Neutrophil (primary cell): Measurements from ENCODE around the gene DDAH2.

ENCODE experiments used
- H3K27ac ChIP-seq: fragments of 200-600 bp; sonication (generic); 2 replicates; pipeline ENCODE4 v1.5.1; 2016; ENCODE audit warnings: mild to moderate bottlenecking, moderate library complexity
- H3K27me3 ChIP-seq: fragments of 200-600 bp; sonication (generic); 2 replicates; pipeline ENCODE4 v1.6.0; 2016; ENCODE audit warnings: mild to moderate bottlenecking
- H3K36me3 ChIP-seq: fragments of 200-600 bp; sonication (generic); 2 replicates; pipeline ENCODE4 v1.5.1; 2017
- H3K4me1 ChIP-seq, 2 experiments: fragments of 200-600 bp in 1 of 2; sonication (generic) in 1 of 2; 1 replicate in 1 of 2; 2 replicates in 1 of 2; pipeline versions ENCODE4 v1.5.1 to v1.6.1; 2013 to 2016; ENCODE audit warnings: low read depth in 1 of 2, low read length in 1 of 2, mild to moderate bottlenecking in 1 of 2, moderate library complexity in 1 of 2; ENCODE audit not compliant: control insufficient read depth in 1 of 2, insufficient read depth in 1 of 2
- H3K4me3 ChIP-seq, 2 experiments: fragments of 200-600 bp in 1 of 2; sonication (generic) in 1 of 2; 1 replicate in 1 of 2; 2 replicates in 1 of 2; pipeline ENCODE4 v1.5.1; 2013 to 2016; ENCODE audit warnings: low read depth in 1 of 2, low read length in 1 of 2, mild to moderate bottlenecking in 1 of 2, moderate library complexity in 1 of 2
- H3K9me3 ChIP-seq: fragments of 200-600 bp; sonication (generic); 2 replicates; pipeline ENCODE4 v1.5.1; 2016
- TF ChIP-seq, protein P1 (sequence below): fragments of 200-600 bp; sonication (generic); IDR thresholded peaks from 2 replicates; pipeline ENCODE4 v1.5.1; 2016; ENCODE audit warnings: antibody characterized with exemption

DDAH2 gene

DNA sequence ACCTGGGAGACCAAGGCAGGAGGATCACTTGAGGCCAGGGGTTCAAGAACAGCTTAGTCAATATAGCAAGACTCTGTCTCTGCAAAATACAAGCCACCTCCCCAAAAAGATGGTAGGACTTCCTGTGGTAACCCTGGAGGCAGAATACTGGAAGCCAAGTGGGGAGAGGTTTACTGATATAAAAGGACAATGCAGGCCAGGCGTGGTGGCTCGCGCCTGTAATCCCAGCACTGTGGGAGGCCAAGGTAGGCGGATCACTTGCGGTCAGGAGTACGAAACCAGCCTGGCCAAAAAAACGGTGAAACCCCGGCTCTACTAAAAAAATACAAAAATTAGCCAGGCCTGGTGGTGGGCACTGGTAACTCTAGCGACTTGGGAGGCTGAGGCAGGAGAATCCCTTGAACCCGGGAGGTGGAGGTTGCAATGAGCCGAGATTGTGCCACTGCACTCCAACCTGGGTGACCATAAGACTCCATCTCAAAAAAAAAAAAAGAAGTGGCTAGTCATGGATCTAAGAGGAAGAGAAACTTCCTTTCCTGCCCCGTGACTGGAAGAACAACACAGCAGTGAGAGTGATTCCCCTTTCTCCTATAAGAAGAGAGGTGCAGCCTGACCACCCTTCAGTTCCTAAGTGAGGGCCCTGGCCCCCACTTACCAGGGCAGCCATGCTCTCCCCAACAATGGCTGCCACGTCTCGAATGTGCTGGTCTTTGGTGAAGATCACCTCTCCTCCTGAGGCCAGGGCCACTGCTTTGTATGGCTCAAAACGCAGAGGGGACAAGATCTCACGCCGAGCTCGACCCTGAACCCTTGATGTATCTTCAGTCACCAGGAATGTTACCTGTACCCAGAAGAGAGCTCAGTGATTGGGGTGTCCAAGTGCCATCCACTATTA is 39.5 kb upstream of the DDAH2 start:
- H3K27ac ChIP-seq: peak overlapping the region; percentile 80

DNA sequence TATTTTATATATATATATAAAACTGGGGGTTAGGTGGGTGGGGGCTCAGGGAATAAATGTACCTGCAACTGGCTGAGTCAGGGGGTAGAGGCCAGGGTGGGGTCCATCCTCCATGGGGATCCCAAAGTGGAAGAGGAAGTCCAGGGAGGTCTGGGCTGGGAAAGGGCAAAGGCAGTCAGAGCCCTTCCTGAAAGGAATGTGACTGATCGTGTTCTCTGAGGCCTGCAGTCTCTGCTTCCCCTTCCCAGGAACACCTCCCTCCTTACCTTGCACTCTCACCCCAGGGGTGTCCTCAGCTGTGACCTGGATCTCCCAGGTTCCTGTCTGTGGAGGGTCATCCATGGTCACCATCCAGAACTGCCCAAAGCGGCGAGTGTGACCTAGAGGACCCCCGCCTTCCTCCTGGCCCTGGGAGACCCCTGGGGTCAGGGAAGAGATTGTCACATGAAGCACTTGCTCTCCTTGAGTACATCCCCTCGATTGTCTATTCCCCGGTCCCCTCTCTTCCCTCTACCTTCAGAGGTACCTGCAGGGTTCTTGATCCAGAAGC is 38.1 kb upstream of the DDAH2 start:
- peaks cover 26 to 27% of the 10 kb centered on the region in 2 experiments for H3K4me1 ChIP-seq
- H3K27ac ChIP-seq: peak overlapping the region; percentile 26
- H3K27me3 ChIP-seq: no peaks in the 10 kb centered on the region
- no peaks in the 10 kb centered on the region for H3K36me3 ChIP-seq
- H3K4me3 ChIP-seq: no peak overlapping the region
- H3K9me3 ChIP-seq: no peaks in the 10 kb centered on the region
- TF ChIP-seq, protein P1, sequence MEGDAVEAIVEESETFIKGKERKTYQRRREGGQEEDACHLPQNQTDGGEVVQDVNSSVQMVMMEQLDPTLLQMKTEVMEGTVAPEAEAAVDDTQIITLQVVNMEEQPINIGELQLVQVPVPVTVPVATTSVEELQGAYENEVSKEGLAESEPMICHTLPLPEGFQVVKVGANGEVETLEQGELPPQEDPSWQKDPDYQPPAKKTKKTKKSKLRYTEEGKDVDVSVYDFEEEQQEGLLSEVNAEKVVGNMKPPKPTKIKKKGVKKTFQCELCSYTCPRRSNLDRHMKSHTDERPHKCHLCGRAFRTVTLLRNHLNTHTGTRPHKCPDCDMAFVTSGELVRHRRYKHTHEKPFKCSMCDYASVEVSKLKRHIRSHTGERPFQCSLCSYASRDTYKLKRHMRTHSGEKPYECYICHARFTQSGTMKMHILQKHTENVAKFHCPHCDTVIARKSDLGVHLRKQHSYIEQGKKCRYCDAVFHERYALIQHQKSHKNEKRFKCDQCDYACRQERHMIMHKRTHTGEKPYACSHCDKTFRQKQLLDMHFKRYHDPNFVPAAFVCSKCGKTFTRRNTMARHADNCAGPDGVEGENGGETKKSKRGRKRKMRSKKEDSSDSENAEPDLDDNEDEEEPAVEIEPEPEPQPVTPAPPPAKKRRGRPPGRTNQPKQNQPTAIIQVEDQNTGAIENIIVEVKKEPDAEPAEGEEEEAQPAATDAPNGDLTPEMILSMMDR: no peak

More for the DNA sequence above, 39.5 kb upstream of the DDAH2 start:
- Histone ChIP-seq H3K4me3 (peak overlapping the region in 1 of 2 experiments; percentile 30), H3K27me3 (no peaks in the 10 kb centered on the region), H3K4me1 (peaks cover 26 to 27% of the 10 kb centered on the region in 2 experiments), H3K36me3 (no peaks in the 10 kb centered on the region), H3K9me3 (no peaks in the 10 kb centered on the region)
- TF ChIP-seq, protein P1: no peak

DNA sequence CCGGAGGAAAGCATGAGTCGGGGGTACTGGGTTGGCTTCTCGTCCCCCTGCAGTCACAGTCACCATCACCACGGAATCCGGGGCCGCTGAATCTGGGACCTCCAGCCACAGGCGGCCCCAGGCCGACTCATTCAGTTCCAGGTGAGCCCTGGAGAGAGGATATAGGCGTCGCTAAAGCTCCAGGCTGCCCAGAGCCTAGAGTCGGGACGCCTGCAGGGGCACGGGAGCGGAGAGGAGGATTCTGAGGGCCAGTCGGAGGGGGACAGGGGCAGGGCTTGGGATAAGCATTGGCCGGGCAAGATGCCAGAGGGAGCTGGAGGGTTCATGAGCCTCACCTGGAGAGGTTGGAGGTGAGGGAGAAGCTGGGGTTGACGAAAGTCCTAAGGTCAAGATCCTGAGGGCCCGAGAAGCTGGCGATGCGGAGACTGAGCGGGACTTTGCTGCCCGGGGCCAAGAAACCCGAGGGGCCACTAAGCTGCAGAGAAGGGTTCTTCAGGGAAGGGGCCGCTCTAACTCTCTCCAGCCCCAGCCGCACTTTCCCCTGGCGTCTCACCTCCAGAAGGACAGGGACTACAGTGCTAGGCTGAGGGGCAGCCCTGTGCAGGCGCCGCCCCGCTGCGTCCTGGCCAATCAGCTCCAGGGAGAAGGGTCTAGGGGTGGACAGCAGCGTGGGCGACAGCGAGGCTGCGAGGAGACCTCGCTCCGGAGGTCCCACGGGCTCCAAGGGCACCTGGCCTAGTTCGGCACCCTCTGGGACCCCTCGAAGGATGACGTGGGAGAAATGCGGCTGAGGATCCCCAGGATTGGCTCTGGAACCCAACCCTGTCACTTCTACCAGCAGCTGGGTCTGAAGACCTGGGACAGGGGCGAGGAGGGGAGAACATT is 37.1 kb upstream of the DDAH2 start:
- H3K4me3 ChIP-seq: no peak overlapping the region
- no peaks in the 10 kb centered on the region for H3K9me3 ChIP-seq
- H3K27me3 ChIP-seq: no peaks in the 10 kb centered on the region
- no peak overlapping the region for H3K27ac ChIP-seq
- H3K4me1 ChIP-seq: peaks cover 26 to 27% of the 10 kb centered on the region in 2 experiments
- peaks cover 8% of the 10 kb centered on the region for H3K36me3 ChIP-seq
- TF ChIP-seq, protein P1: no peak

DNA sequence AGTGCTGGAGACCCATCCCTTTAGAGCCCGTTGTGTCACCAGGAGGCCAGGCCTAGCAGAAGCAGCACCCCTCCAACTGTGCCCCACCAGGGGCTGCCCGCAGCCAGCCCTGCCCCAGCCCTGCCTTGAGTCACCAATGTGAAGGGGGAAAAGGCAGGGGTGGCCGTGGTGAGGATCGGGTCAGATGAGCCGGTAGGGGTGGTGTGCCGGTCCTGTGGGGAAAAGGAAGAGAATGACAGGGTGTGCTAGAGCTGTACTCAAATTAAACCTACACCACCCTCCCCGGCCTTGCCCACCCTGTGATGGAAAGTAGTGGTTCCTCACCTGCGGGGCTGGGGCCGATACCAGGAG is 36.4 kb upstream of the DDAH2 start:
- Histone ChIP-seq H3K27ac (no peak overlapping the region), H3K36me3 (peaks cover 13% of the 10 kb centered on the region), H3K27me3 (no peaks in the 10 kb centered on the region), H3K4me3 (no peak overlapping the region), H3K4me1 (peaks cover 26 to 27% of the 10 kb centered on the region in 2 experiments), H3K9me3 (no peaks in the 10 kb centered on the region)
- TF ChIP-seq, protein P1: no peak

DNA sequence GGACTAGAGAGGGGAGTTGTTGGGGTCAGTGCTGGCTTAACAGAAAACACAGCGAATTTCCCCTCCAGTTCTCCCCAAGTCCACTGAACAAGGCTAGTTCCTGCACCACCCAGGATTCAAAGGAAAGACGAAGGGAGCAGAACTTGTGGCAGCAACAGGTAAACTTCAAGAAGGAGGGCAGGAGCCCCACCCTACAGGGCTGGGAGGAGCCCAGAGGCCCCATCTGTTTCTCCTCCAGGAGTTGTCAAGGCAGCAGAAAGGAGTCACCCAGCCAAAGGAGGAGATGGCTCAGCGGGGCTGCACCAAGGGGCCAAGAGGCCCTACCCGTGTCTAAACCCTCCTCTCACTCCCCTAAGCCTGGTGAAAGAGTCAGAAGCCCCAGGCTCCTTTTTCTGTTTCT is 35.1 kb upstream of the DDAH2 start:
- Histone ChIP-seq H3K36me3 (peaks cover 23% of the 10 kb centered on the region), H3K9me3 (no peaks in the 10 kb centered on the region), H3K4me3 (no peak overlapping the region), H3K4me1 (peaks cover 18% of the 10 kb centered on the region in 2 experiments), H3K27ac (no peak overlapping the region), H3K27me3 (no peaks in the 10 kb centered on the region)
- TF ChIP-seq, protein P1: no peak
